BJ (cell line): ENCODE data around the gene GPATCH3. TPM values are rescaled to one million over a fixed set of nuclear protein-coding genes. Genes with fewer than 3 reads are reported as not detected.
"Not testable (repeated sequence)": the region's sequence is repeated elsewhere in the genome, so short reads cannot be mapped to it uniquely, and the experiment has no call there.

ENCODE experiments used
- CTCF ChIA-PET: fragments of 350-600 bp; formaldehyde crosslinking; extraction: SDS; loops from one replicate; lab custom pipeline; 2021; ENCODE audit warnings: antibody characterized with exemption, inconsistent platforms; lab: Yijun Ruan, JAX
- POLR2A ChIA-PET: fragments of 300-600 bp; sonication (Branson Sonifier 250); formaldehyde crosslinking; extraction: SDS; loops from one replicate; lab custom pipeline; 2021; ENCODE audit warnings: antibody characterized with exemption; lab: Charles Lee
- DNase-seq: peaks from one replicate; pipeline ENCODE4 v3.0.0-alpha.2; 2011; ENCODE audit warnings: low read depth
- H3K27me3 ChIP-seq: 2 replicates; pipeline ENCODE4 v1.6.0; 2011; ENCODE audit warnings: low read length; ENCODE audit not compliant: control insufficient read depth, insufficient read depth
- H3K36me3 ChIP-seq: 2 replicates; pipeline ENCODE4 v1.5.1; 2011; ENCODE audit warnings: low read length; ENCODE audit not compliant: control insufficient read depth, insufficient read depth
- H3K4me3 ChIP-seq: 2 replicates; pipeline ENCODE4 v1.5.1; 2011; ENCODE audit warnings: low read depth, mild to moderate bottlenecking, control low read depth, low read length
- CTCF ChIP-seq: IDR thresholded peaks from 2 replicates; pipeline ENCODE4 v1.5.1; 2011; ENCODE audit warnings: low read depth, mild to moderate bottlenecking, control low read depth, inconsistent platforms, low read length, moderate library complexity; ENCODE audit not compliant: insufficient read depth
- polyA plus RNA-seq: library from polyadenylated mRNA; depleted of rRNA; stranded (reverse); fragments of >200 nt; gene quantifications from 2 replicates; pipeline ENCODE4 v1.2.3, GENCODE V29; 2011

Gene GPATCH3
- polyA plus RNA-seq, 1 experiment = 12.2 TPM

- no peak overlapping the region for H3K4me3 ChIP-seq
- CTCF ChIA-PET = interaction anchor here (1.4 to 3.8 kb wide), 8 partner anchors 9 to 275 kb away, joined by 3 to 22 read pairs (median 12); no protein-coding TSS in a partner anchor
- POLR2A ChIA-PET = no interaction called here
- H3K27me3 ChIP-seq = no peaks in the 10 kb centered on the region
- no peak for DNase-seq
- no peak for TF ChIP-seq CTCF
- peaks cover 16% of the 10 kb centered on the region for H3K36me3 ChIP-seq
These were observed 22.9 kb downstream of the GPATCH3 start for GRCh38 chr1:26877326-26877725.

GRCh38 chr1:26874896-26875295, 25.4 kb downstream of the GPATCH3 start:
- Histone ChIP-seq H3K36me3 (peaks cover 11% of the 10 kb centered on the region), H3K27me3 (no peaks in the 10 kb centered on the region), H3K4me3 (no peak overlapping the region)
- CTCF ChIA-PET = no interaction called here
- no peak for DNase-seq
- TF ChIP-seq CTCF = no peak
- POLR2A ChIA-PET = no interaction called here

GRCh38 chr1:26873097-26873496, 27.2 kb downstream of the GPATCH3 start:
- H3K27me3 ChIP-seq, CTCF ChIA-PET, H3K36me3 ChIP-seq, POLR2A ChIA-PET, DNase-seq, H3K4me3 ChIP-seq: not testable (repeated sequence)

- H3K36me3 ChIP-seq = no peaks in the 10 kb centered on the region
- POLR2A ChIA-PET = interaction anchor here (0.6 kb wide), 1 partner anchor 26 kb away, joined by 6 read pairs; the partner anchor contains the start of gene GPN2
- CTCF ChIA-PET = interaction anchor here (0.7 to 1.0 kb wide), 4 partner anchors 8 to 261 kb away, joined by 3 to 5 read pairs (median 3); no protein-coding TSS in a partner anchor
- H3K4me3 ChIP-seq = peak overlapping the region; percentile 47
- DNase-seq = peak; percentile 96
- peak; percentile 27; the same call in 1 of the 2 replicates for TF ChIP-seq CTCF
- no peaks in the 10 kb centered on the region for H3K27me3 ChIP-seq
These were observed 35.4 kb downstream of the GPATCH3 start for GRCh38 chr1:26864610-26865480.

- no peak for TF ChIP-seq CTCF
- POLR2A ChIA-PET = no interaction called here
- CTCF ChIA-PET = no interaction called here
These were observed 36.6 kb downstream of the GPATCH3 start for GRCh38 chr1:26863685-26864077.

More at GRCh38 chr1:26863685-26864077, 36.6 kb downstream of the GPATCH3 start:
- Histone ChIP-seq H3K36me3 (no peaks in the 10 kb centered on the region), H3K27me3 (no peaks in the 10 kb centered on the region), H3K4me3 (peak overlapping the region; percentile 47; the same call in 1 of the 2 replicates)
- no peak for DNase-seq
